Measurements from ENCODE around the gene CAMK1D. TPM values are rescaled to one million over a fixed set of nuclear protein-coding genes. Genes with fewer than 3 reads are reported as not detected.

CAMK1D gene
- total RNA-seq, 1 experiment from 2014 or later, result 10.2 TPM

GRCh38 chr10:12704488-12704887 lies 355.1 kb downstream of the CAMK1D start:
- CTCF ChIA-PET, result no interaction called here
- no peaks in the 10 kb centered on the region for H3K9me3 Mint-ChIP-seq
- TF ChIP-seq JAZF1 (CRISPR knock-in tag; IDR thresholded peaks at IDR 0.05) (no peak), MYBL2 (CRISPR knock-in tag; IDR thresholded peaks at IDR 0.05) (no peak), CREB1 (CRISPR knock-in tag; IDR thresholded peaks at IDR 0.05) (no peak), ZNF416 (CRISPR knock-in tag; IDR thresholded peaks at IDR 0.05) (no peak), MXD4 (CRISPR knock-in tag; IDR thresholded peaks at IDR 0.05; ENCODE audit: borderline replicate concordance) (no peak)
- TF ChIP-seq, protein P1, sequence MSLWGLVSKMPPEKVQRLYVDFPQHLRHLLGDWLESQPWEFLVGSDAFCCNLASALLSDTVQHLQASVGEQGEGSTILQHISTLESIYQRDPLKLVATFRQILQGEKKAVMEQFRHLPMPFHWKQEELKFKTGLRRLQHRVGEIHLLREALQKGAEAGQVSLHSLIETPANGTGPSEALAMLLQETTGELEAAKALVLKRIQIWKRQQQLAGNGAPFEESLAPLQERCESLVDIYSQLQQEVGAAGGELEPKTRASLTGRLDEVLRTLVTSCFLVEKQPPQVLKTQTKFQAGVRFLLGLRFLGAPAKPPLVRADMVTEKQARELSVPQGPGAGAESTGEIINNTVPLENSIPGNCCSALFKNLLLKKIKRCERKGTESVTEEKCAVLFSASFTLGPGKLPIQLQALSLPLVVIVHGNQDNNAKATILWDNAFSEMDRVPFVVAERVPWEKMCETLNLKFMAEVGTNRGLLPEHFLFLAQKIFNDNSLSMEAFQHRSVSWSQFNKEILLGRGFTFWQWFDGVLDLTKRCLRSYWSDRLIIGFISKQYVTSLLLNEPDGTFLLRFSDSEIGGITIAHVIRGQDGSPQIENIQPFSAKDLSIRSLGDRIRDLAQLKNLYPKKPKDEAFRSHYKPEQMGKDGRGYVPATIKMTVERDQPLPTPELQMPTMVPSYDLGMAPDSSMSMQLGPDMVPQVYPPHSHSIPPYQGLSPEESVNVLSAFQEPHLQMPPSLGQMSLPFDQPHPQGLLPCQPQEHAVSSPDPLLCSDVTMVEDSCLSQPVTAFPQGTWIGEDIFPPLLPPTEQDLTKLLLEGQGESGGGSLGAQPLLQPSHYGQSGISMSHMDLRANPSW (CRISPR knock-in tag; conservative IDR thresholded peaks at IDR 0.05; ENCODE audit: low read depth), result no peak
- TF ChIP-seq, protein P2, sequence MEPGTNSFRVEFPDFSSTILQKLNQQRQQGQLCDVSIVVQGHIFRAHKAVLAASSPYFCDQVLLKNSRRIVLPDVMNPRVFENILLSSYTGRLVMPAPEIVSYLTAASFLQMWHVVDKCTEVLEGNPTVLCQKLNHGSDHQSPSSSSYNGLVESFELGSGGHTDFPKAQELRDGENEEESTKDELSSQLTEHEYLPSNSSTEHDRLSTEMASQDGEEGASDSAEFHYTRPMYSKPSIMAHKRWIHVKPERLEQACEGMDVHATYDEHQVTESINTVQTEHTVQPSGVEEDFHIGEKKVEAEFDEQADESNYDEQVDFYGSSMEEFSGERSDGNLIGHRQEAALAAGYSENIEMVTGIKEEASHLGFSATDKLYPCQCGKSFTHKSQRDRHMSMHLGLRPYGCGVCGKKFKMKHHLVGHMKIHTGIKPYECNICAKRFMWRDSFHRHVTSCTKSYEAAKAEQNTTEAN (CRISPR knock-in tag; IDR thresholded peaks at IDR 0.05), result no peak
- H3K36me3 Mint-ChIP-seq, result no peaks in the 10 kb centered on the region
- peaks cover 26% of the 10 kb centered on the region for H3K4me1 Mint-ChIP-seq
- H3K27me3 Mint-ChIP-seq (ENCODE audit: low read depth), result peaks cover 5% of the 10 kb centered on the region
- POLR2A ChIA-PET, result no interaction called here
- no peak overlapping the region for H3K27ac Mint-ChIP-seq
- H3K4me3 Mint-ChIP-seq, result no peak overlapping the region
- no peak for DNase-seq (ENCODE audit: low spot score)
- ATAC-seq, result no peak

DNA sequence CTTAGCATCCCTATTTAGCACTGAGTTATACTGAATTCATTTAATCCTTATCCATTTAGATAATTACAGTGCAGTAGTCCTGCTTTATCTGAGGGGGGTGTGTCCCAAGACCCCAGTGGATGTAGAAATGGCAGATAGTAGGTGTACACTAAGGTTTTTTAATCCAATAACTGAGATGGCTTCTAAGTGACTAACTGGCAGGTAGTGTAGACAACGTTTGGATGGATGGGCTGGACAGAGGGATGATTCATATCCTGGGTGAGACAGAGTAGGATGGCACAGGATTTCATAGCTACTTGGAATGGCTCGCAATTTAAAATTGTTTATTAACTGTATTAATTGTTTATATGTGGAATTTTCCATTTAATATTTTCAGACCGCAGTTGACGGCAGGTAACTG lies 356.6 kb downstream of the CAMK1D start:
- TF ChIP-seq OVOL2 (CRISPR knock-in tag; IDR thresholded peaks at IDR 0.05; ENCODE audit: borderline replicate concordance), result no peak
- no peak for TF ChIP-seq IRF2 (CRISPR knock-in tag; IDR thresholded peaks at IDR 0.05; ENCODE audit: borderline replicate concordance, low read depth)
- TF ChIP-seq, protein P3, sequence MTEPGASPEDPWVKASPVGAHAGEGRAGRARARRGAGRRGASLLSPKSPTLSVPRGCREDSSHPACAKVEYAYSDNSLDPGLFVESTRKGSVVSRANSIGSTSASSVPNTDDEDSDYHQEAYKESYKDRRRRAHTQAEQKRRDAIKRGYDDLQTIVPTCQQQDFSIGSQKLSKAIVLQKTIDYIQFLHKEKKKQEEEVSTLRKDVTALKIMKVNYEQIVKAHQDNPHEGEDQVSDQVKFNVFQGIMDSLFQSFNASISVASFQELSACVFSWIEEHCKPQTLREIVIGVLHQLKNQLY (CRISPR knock-in tag; IDR thresholded peaks at IDR 0.05), result no peak
- H3K4me1 Mint-ChIP-seq, result peaks cover 30% of the 10 kb centered on the region
- POLR2A ChIA-PET, result no interaction called here
- no peaks in the 10 kb centered on the region for H3K36me3 Mint-ChIP-seq
- no peaks in the 10 kb centered on the region for H3K9me3 Mint-ChIP-seq
- no peak for DNase-seq (ENCODE audit: low spot score)
- H3K4me3 Mint-ChIP-seq, result no peak overlapping the region
- CTCF ChIA-PET, result no interaction called here
- no peak overlapping the region for H3K27ac Mint-ChIP-seq
- ATAC-seq, result no peak
- H3K27me3 Mint-ChIP-seq (ENCODE audit: low read depth), result peaks cover 5% of the 10 kb centered on the region

GRCh38 chr10:12707461-12708185 lies 358.3 kb downstream of the CAMK1D start:
- Mint-ChIP-seq H3K27ac (no peak overlapping the region), H3K36me3 (no peaks in the 10 kb centered on the region), H3K4me1 (peaks cover 42% of the 10 kb centered on the region), H3K9me3 (no peaks in the 10 kb centered on the region), H3K4me3 (no peak overlapping the region), H3K27me3 (ENCODE audit: low read depth) (peaks cover 5% of the 10 kb centered on the region)
- CTCF ChIA-PET, result interaction anchor here (0.6 to 1.7 kb wide), 6 partner anchors 51 to 443 kb away, joined by 3 to 11 read pairs (median 6); no protein-coding TSS in a partner anchor
- peak; percentile 36 for ATAC-seq
- POLR2A ChIA-PET, result interaction anchor here (0.6 kb wide), 1 partner anchor 395 kb away, joined by 3 read pairs; no protein-coding TSS in a partner anchor
- DNase-seq (ENCODE audit: low spot score), result peak; percentile 47
- TF ChIP-seq FOXP1 (CRISPR knock-in tag; IDR thresholded peaks at IDR 0.05; ENCODE audit: borderline replicate concordance) (no peak), ZNF671 (CRISPR knock-in tag; IDR thresholded peaks at IDR 0.05) (no peak), CREM (CRISPR knock-in tag; IDR thresholded peaks at IDR 0.05) (no peak), ZNF138 (CRISPR knock-in tag; conservative IDR thresholded peaks at IDR 0.05) (no peak), JUN (CRISPR knock-in tag; IDR thresholded peaks at IDR 0.05) (no peak), IRF1 (CRISPR knock-in tag; IDR thresholded peaks at IDR 0.05) (no peak), MXD4 (CRISPR knock-in tag; IDR thresholded peaks at IDR 0.05; ENCODE audit: borderline replicate concordance) (no peak)
- TF ChIP-seq, protein P4, sequence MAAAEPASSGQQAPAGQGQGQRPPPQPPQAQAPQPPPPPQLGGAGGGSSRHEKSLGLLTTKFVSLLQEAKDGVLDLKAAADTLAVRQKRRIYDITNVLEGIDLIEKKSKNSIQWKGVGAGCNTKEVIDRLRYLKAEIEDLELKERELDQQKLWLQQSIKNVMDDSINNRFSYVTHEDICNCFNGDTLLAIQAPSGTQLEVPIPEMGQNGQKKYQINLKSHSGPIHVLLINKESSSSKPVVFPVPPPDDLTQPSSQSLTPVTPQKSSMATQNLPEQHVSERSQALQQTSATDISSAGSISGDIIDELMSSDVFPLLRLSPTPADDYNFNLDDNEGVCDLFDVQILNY (CRISPR knock-in tag; IDR thresholded peaks at IDR 0.05), result no peak
- TF ChIP-seq, protein P5, sequence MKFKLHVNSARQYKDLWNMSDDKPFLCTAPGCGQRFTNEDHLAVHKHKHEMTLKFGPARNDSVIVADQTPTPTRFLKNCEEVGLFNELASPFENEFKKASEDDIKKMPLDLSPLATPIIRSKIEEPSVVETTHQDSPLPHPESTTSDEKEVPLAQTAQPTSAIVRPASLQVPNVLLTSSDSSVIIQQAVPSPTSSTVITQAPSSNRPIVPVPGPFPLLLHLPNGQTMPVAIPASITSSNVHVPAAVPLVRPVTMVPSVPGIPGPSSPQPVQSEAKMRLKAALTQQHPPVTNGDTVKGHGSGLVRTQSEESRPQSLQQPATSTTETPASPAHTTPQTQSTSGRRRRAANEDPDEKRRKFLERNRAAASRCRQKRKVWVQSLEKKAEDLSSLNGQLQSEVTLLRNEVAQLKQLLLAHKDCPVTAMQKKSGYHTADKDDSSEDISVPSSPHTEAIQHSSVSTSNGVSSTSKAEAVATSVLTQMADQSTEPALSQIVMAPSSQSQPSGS (CRISPR knock-in tag; IDR thresholded peaks at IDR 0.05; ENCODE audit: borderline replicate concordance, low read depth), result no peak
- TF ChIP-seq, protein P1 (CRISPR knock-in tag; conservative IDR thresholded peaks at IDR 0.05; ENCODE audit: low read depth), result no peak
- TF ChIP-seq, protein P3 (CRISPR knock-in tag; IDR thresholded peaks at IDR 0.05), result no peak

All from WTC11 (cell line).